ENCODE data around the gene THSD4. TPM values are rescaled to one million over a fixed set of nuclear protein-coding genes. Genes with fewer than 3 reads are reported as not detected.

The THSD4 gene
- total RNA-seq, 1 donor from 2014 or later, result 2.5 TPM

DNA sequence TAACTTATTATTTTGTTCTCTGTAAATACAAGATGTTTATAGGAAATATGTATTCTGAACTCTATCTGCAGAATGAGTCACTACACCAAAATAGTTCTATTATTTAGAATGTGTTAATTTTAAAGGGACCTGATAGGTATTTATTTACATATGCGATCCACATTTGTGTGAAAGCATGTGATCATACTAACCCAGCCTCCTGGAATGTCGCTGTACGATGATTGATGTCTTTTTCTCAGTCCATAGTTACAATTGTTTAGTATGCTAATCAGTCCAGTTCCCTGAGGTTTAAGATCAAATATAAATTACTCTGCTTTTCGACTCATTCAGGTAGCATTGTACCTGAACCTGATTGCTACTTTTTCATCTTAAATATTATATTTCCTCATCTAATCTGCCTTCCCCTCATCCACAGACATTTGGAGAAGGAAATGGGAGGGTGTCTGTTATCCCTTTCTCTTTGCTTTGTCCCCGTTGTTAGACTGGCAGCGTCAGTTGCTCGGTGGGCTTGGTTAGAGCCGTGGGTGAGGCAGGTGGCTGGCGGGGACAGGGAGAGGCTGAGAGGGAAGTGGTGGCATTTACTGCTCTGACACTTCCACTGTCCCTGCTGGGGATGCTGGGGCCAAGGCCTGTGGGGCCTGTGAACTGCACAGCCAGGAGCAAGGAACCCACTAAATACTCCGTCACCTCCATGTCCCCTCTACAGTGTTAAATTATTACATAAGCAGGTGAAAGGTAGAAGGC, 667.3 kb downstream of the THSD4 start:
- Histone ChIP-seq H3K4me3 (ENCODE audit: insufficient read depth, low read depth, low read length) (no peak overlapping the region), H4K20me1 (ENCODE audit: insufficient read depth, low read length) (no peaks in the 10 kb centered on the region), H3K9ac (ENCODE audit: low read length) (no peak overlapping the region), H3K27me3 (ENCODE audit: insufficient read depth, low read length) (no peaks in the 10 kb centered on the region), H3K79me2 (ENCODE audit: insufficient read depth, low read length) (no peaks in the 10 kb centered on the region), H3K4me1 (ENCODE audit: insufficient read depth, low read length) (peaks cover 16% of the 10 kb centered on the region), H3K4me2 (ENCODE audit: low read length) (no peak overlapping the region), H3K9me3 (ENCODE audit: insufficient read depth, low read depth, low read length) (no peaks in the 10 kb centered on the region), H2AFZ (ENCODE audit: low read depth, low read length) (no peak overlapping the region), H3K36me3 (ENCODE audit: insufficient read depth, low read length) (no peaks in the 10 kb centered on the region), H3K27ac (ENCODE audit: low read depth, low read length) (no peak overlapping the region)
- Mint-ChIP-seq H3K27ac (ENCODE audit: unreplicated experiment) (no peak overlapping the region), H3K27me3 (ENCODE audit: low read depth, unreplicated experiment) (no peaks in the 10 kb centered on the region), H3K36me3 (ENCODE audit: low read depth, unreplicated experiment) (no peaks in the 10 kb centered on the region), H3K4me1 (ENCODE audit: low read depth, unreplicated experiment) (peaks cover 23% of the 10 kb centered on the region), H3K9me3 (ENCODE audit: unreplicated experiment) (no peaks in the 10 kb centered on the region), H3K4me3 (ENCODE audit: unreplicated experiment) (no peak overlapping the region)
- no peak for DNase-seq (ENCODE audit: low read depth)
- no peak for FAIRE-seq
- TF ChIP-seq EZH2 (IDR thresholded peaks at IDR 0.05; ENCODE audit: insufficient read depth, low read length) (no peak), CTCF (IDR thresholded peaks at IDR 0.05; ENCODE audit: insufficient read depth, low read depth, low read length) (no peak)

DNA sequence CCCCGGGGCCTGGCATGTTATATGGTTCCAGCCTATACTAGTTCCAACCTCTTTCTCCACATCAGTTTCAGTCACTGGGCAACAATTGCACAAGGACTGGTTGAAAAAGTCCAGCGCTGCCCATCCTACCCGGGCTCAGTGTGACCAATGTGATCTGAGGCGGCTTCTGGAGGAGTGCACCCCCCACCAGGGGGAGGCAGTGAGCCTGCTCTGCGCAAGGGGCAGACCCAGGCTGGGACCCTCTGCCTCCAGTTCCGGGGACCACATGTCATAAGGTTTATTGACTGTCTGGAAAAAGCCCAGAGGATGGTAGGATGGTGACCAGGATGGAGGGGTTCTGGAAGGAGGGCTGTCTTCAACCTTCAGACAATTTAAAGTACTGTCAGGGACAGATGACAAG, 669.4 kb downstream of the THSD4 start:
- DNase-seq (ENCODE audit: low read depth) (no peak), FAIRE-seq (no peak)
- no peaks in the 10 kb centered on the region for H3K9me3 ChIP-seq (ENCODE audit: insufficient read depth, low read depth, low read length)
- Mint-ChIP-seq H3K9me3 (ENCODE audit: unreplicated experiment) (no peaks in the 10 kb centered on the region), H3K36me3 (ENCODE audit: low read depth, unreplicated experiment) (no peaks in the 10 kb centered on the region), H3K4me1 (ENCODE audit: low read depth, unreplicated experiment) (peaks cover 19% of the 10 kb centered on the region), H3K27me3 (ENCODE audit: low read depth, unreplicated experiment) (peaks cover 3% of the 10 kb centered on the region), H3K27ac (ENCODE audit: unreplicated experiment) (no peak overlapping the region), H3K4me3 (ENCODE audit: unreplicated experiment) (no peak overlapping the region)
- H4K20me1 ChIP-seq (ENCODE audit: insufficient read depth, low read length), result no peaks in the 10 kb centered on the region
- no peaks in the 10 kb centered on the region for H3K79me2 ChIP-seq (ENCODE audit: insufficient read depth, low read length)
- no peaks in the 10 kb centered on the region for H3K36me3 ChIP-seq (ENCODE audit: insufficient read depth, low read length)
- TF ChIP-seq EZH2 (IDR thresholded peaks at IDR 0.05; ENCODE audit: insufficient read depth, low read length), result no peak
- peak; percentile 9 for TF ChIP-seq CTCF (IDR thresholded peaks at IDR 0.05; ENCODE audit: insufficient read depth, low read depth, low read length)
- no peak overlapping the region for H3K27ac ChIP-seq (ENCODE audit: low read depth, low read length)
- H2AFZ ChIP-seq (ENCODE audit: low read depth, low read length), result no peak overlapping the region
- H3K9ac ChIP-seq (ENCODE audit: low read length), result no peak overlapping the region
- no peak overlapping the region for H3K4me2 ChIP-seq (ENCODE audit: low read length)
- no peak overlapping the region for H3K4me3 ChIP-seq (ENCODE audit: insufficient read depth, low read depth, low read length)
- H3K4me1 ChIP-seq (ENCODE audit: insufficient read depth, low read length), result peaks cover 17% of the 10 kb centered on the region
- H3K27me3 ChIP-seq (ENCODE audit: insufficient read depth, low read length), result no peaks in the 10 kb centered on the region

DNA sequence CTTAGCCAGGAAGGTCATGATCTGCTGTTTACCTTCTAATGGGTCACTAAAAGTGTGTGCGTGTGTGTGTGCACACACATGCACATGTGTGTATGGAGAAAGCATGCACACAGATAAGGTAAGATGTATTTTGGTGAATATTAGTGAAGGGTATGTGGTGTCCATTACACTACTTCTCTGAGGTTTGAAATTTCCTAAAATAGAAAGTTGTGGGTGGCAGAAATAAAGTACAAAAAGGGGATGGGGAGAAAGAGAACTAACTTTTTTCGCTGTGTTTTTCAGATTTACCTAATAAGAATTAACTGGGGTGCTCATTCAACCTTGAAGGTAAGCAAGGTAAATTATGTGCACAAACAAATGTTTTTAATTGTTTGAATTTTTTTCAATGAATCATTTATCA, 670.7 kb downstream of the THSD4 start:
- no peaks in the 10 kb centered on the region for H3K9me3 Mint-ChIP-seq (ENCODE audit: unreplicated experiment)
- no peak for TF ChIP-seq CTCF (IDR thresholded peaks at IDR 0.05; ENCODE audit: insufficient read depth, low read depth, low read length)
- TF ChIP-seq EZH2 (IDR thresholded peaks at IDR 0.05; ENCODE audit: insufficient read depth, low read length), result no peak
- peaks cover 3% of the 10 kb centered on the region for H3K27me3 Mint-ChIP-seq (ENCODE audit: low read depth, unreplicated experiment)
- Histone ChIP-seq H3K9ac (ENCODE audit: low read length) (no peak overlapping the region), H3K27ac (ENCODE audit: low read depth, low read length) (no peak overlapping the region), H3K79me2 (ENCODE audit: insufficient read depth, low read length) (no peaks in the 10 kb centered on the region), H2AFZ (ENCODE audit: low read depth, low read length) (no peak overlapping the region), H3K4me1 (ENCODE audit: insufficient read depth, low read length) (peaks cover 18% of the 10 kb centered on the region), H3K27me3 (ENCODE audit: insufficient read depth, low read length) (no peaks in the 10 kb centered on the region), H3K9me3 (ENCODE audit: insufficient read depth, low read depth, low read length) (no peaks in the 10 kb centered on the region), H3K36me3 (ENCODE audit: insufficient read depth, low read length) (no peaks in the 10 kb centered on the region), H4K20me1 (ENCODE audit: insufficient read depth, low read length) (no peaks in the 10 kb centered on the region), H3K4me2 (ENCODE audit: low read length) (no peak overlapping the region), H3K4me3 (ENCODE audit: insufficient read depth, low read depth, low read length) (no peak overlapping the region)
- DNase-seq (ENCODE audit: low read depth) (no peak), FAIRE-seq (no peak)
- H3K4me3 Mint-ChIP-seq (ENCODE audit: unreplicated experiment), result no peak overlapping the region
- H3K27ac Mint-ChIP-seq (ENCODE audit: unreplicated experiment), result no peak overlapping the region
- H3K4me1 Mint-ChIP-seq (ENCODE audit: low read depth, unreplicated experiment), result peaks cover 13% of the 10 kb centered on the region
- H3K36me3 Mint-ChIP-seq (ENCODE audit: low read depth, unreplicated experiment), result no peaks in the 10 kb centered on the region
